ENCODE measurements around the gene PABPN1. TPM values are rescaled to one million over a fixed set of nuclear protein-coding genes. Genes with fewer than 3 reads are reported as not detected.

The PABPN1 gene
- polyA plus RNA-seq, 1 experiment: 119 TPM

DNA sequence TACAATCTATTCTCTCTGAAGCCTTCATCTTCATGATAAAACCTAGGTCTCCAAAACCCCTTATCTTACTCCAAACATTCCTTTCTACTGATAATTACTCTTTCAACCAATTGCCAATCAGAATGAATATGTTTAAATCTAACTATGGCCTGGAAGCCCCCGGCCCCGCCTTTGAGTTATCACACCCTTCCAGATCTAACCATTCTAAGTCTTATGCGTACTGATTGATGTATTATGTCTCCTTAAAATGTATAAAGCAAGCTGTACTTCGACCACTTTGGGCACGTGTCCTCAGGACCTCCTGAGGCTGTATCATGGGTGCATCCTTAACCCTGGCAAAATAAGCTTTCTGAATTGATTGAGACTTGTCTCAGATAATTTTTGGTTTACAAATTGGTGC is 14.4 kb downstream of the PABPN1 start:
- Histone ChIP-seq H3K27me3 (ENCODE audit: control insufficient read depth, insufficient read depth, low read length) (no peaks in the 10 kb centered on the region), H3K36me3 (ENCODE audit: control insufficient read depth, insufficient read depth, low read length) (no peaks in the 10 kb centered on the region), H3K4me3 (ENCODE audit: low read depth, low read length) (no peak overlapping the region)
- DNase-seq (ENCODE audit: low read depth): no peak
- TF ChIP-seq, protein P1, sequence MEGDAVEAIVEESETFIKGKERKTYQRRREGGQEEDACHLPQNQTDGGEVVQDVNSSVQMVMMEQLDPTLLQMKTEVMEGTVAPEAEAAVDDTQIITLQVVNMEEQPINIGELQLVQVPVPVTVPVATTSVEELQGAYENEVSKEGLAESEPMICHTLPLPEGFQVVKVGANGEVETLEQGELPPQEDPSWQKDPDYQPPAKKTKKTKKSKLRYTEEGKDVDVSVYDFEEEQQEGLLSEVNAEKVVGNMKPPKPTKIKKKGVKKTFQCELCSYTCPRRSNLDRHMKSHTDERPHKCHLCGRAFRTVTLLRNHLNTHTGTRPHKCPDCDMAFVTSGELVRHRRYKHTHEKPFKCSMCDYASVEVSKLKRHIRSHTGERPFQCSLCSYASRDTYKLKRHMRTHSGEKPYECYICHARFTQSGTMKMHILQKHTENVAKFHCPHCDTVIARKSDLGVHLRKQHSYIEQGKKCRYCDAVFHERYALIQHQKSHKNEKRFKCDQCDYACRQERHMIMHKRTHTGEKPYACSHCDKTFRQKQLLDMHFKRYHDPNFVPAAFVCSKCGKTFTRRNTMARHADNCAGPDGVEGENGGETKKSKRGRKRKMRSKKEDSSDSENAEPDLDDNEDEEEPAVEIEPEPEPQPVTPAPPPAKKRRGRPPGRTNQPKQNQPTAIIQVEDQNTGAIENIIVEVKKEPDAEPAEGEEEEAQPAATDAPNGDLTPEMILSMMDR (IDR thresholded peaks at IDR 0.05; ENCODE audit: insufficient read depth, low read depth, low read length): no peak
- ChIA-PET CTCF (interaction anchor here (1.7 to 11.5 kb wide), 2 partner anchors 10 to 44 kb away, joined by 4 to 132 read pairs; partner anchors contain the start of gene CMTM5), POLR2A (no interaction called here)

DNA sequence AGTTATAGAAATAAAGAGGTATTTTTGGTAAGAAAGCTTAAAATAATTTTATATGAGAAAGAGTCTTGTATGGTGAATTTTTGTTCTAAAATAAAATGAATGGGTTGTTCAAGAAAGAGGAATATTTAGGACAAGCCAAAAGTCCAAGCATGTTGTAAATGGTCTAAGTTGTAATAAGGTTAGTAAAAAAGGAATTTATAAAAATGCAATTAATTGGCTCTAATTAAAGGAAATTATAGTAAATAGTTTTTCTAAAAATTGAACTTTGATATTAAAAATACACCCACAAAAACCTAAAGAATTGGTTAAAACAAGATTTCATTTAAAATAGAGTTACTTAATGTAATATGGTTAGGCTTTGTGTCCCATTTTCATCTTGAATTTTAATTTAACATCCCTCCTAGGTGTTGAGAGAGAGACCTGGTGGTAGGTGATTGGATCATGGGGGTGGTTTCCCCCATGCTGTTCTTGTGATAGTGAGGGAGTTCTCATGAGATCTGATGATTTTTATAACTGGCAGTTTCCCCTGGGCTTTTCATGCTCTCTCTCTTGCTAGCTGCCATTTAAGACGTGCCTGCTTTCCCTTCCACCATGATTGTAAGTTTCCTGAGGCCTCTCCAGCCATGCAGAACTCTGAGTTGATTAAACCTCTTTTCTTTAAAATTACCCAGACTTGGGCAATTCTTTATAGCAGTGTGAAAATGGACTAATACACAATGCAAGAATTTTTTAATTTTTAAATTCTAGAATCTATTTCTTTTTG is 18.4 kb downstream of the PABPN1 start:
- H3K27me3 ChIP-seq (ENCODE audit: control insufficient read depth, insufficient read depth, low read length): no peaks in the 10 kb centered on the region
- CTCF ChIA-PET: interaction anchor here (2.9 kb wide), 1 partner anchor 40 kb away, joined by 11 read pairs; no protein-coding TSS in a partner anchor
- no peaks in the 10 kb centered on the region for H3K36me3 ChIP-seq (ENCODE audit: control insufficient read depth, insufficient read depth, low read length)
- DNase-seq (ENCODE audit: low read depth): no peak
- no peak overlapping the region for H3K4me3 ChIP-seq (ENCODE audit: low read depth, low read length)
- POLR2A ChIA-PET: no interaction called here
- TF ChIP-seq, protein P1 (IDR thresholded peaks at IDR 0.05; ENCODE audit: insufficient read depth, low read depth, low read length): no peak

DNA sequence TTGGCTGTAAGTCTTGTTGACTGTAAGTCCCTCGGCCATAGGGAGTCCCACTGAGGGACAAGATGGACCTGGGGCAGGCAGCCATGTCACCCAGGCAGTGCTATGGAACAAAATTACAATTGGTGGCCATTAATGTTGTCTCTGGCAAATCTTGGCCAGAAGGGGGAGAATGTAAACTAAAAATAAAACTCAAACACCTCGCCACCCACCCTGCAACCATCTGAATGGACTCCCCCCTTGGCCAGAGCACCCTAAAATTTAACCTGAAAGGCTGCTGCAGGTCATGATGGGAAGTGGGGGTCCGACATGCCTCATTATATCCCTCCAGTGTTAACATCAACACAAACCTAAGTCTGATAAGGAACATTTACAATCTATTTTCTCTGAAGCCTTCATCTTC is 23.2 kb downstream of the PABPN1 start:
- ChIA-PET POLR2A (no interaction called here), CTCF (interaction anchor here (4.2 kb wide), 1 partner anchor 35 kb away, joined by 15 read pairs; no protein-coding TSS in a partner anchor)
- no peaks in the 10 kb centered on the region for H3K27me3 ChIP-seq (ENCODE audit: control insufficient read depth, insufficient read depth, low read length)
- TF ChIP-seq, protein P1 (IDR thresholded peaks at IDR 0.05; ENCODE audit: insufficient read depth, low read depth, low read length): 0 out of 2 replicates have a peak, but pooled peaks have one; percentile 2
- H3K36me3 ChIP-seq (ENCODE audit: control insufficient read depth, insufficient read depth, low read length): no peaks in the 10 kb centered on the region
- no peak for DNase-seq (ENCODE audit: low read depth)
- no peak overlapping the region for H3K4me3 ChIP-seq (ENCODE audit: low read depth, low read length)

DNA sequence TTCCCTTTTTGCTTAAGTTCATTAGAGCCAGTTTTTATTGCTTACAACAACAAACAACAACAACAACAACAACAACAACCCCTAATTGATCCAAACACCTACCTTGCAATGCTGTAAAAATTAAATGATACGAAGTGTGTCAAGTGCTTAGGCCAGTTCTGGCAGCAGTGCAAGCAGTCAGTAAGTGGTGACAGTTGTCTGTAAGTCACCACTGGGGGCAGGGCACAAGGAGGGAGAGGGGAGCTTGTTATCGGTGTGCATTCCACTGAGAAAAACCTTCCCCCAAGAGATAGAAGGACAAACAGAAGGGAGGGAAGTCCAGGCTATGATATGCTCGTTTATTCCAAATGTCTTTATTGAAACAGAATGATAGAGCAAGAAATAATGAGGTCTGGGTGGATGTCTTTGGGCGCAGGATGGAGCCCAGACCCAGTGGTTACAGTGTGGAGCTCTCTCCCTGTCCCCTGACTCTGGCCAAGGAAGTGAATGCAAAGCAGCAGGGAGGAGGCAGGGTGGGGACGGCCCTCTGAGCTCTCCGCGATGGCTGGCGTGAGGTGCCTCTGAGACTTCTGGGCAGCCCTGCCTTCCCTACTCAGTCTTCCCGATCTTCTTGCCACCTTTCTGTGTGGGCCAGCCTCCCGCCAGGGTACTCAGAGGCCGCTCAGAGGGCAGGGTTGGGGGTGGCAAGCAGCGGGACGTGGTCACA is 24.9 kb downstream of the PABPN1 start:
- no peaks in the 10 kb centered on the region for H3K27me3 ChIP-seq (ENCODE audit: control insufficient read depth, insufficient read depth, low read length)
- POLR2A ChIA-PET: no interaction called here
- no peak for DNase-seq (ENCODE audit: low read depth)
- CTCF ChIA-PET: interaction anchor here (0.8 to 4.2 kb wide), 7 partner anchors 11 to 34 kb away, joined by 3 to 15 read pairs (median 4); no protein-coding TSS in a partner anchor
- TF ChIP-seq, protein P1 (IDR thresholded peaks at IDR 0.05; ENCODE audit: insufficient read depth, low read depth, low read length): no peak
- H3K4me3 ChIP-seq (ENCODE audit: low read depth, low read length): no peak overlapping the region
- H3K36me3 ChIP-seq (ENCODE audit: control insufficient read depth, insufficient read depth, low read length): no peaks in the 10 kb centered on the region
